HPDE6-E6E7 (cell line): ENCODE results near the gene EXOC4.
"Not testable (repeated sequence)": the region's sequence is repeated elsewhere in the genome, so short reads cannot be mapped to it uniquely, and the experiment has no call there.

Experiments
- DNase-seq: peaks from one replicate; pipeline ENCODE4 v3.0.0; 2011; ENCODE audit warnings: missing footprints; ENCODE audit errors: extremely low spot score

The EXOC4 gene

DNA sequence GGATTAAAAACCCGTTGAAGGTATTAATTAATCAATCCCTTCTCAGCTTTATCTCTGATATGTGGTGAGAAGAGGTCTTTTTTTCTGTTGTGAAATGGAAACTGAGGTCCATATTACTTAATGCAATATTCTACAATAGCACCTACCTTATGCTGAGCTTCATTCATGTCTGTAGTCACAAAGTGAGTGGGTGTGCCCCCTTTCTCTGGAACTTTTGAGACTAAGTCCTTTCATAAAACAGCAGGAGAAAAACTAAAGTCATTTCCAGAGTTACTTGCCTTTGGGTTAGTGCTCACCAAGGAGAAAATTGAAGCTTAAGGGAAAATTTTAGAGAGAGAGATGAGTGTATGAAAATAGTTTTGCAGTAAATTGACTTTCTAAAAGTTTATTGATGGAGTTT lies 61.2 kb downstream of the EXOC4 start:
- no peak for DNase-seq

DNA sequence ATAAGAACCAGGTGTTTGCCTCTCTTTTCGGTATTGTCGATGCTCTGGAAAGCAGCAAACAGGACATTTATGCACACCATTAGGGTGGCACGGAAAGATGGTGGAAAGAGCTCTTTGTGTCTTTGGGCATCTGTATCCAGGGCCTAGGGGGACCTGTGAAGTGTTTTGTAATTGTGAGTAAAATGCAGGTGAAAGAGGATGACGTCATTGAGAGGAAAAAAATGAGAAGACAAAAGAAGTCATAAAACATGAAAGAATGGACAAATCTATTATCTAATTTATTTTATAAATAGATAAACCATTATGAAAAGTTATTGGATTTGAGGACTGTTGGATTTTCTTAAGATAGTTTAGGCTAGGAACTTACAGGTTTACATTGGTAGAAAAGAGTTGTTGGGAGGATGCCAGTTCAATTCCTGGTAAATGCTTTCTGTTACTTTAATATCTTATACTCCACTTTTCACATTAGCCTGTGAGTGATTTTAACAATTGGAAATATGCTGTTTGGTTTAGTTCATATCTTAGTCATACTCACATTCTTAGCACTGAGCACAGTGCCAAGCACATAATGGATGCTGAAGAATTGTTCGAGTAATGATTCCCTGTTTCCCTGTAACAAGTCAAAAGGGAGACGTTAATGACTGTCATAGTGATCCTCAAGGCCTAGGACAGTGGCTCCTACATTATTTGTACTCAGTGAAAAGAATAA lies 62.6 kb downstream of the EXOC4 start:
- DNase-seq = no peak

DNA sequence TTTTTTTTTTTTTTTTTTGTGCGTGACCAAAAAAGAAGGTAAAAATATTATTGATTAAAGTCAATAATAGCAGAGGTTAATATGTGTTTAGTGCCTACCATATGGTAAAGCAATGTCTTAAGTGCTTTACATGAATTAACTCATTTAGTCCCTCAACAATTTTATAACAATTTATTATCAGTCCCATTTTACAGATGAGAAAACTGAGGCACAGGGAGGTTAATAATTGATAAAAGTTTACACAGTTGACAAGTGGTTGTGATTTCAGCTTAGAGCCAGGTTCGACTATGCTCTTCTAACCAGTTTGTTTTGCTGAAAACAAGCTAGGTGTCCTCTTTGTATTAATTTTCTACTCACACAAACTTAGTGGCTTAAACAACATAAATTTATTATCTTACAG lies 67.0 kb downstream of the EXOC4 start:
- DNase-seq = no peak

DNA sequence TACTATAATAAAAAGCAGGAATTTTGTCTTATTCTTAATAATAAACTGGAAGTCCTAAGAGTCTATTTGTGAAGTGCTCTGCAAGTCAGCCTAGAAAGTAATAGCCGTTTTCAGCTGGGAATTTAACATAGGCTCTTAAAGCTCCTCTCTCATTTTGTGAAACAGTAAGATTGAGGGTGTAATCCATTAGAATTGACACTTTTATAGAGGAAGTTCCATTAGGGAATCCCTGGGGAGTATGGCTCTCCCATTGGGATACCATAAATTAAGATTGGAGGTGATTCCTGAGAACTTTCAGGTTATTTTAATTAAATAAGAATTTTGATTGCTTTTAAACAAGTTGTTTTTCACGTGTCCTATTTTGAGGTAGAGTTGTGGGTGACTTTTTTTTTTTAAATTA lies 68.0 kb downstream of the EXOC4 start:
- DNase-seq = no peak

DNA sequence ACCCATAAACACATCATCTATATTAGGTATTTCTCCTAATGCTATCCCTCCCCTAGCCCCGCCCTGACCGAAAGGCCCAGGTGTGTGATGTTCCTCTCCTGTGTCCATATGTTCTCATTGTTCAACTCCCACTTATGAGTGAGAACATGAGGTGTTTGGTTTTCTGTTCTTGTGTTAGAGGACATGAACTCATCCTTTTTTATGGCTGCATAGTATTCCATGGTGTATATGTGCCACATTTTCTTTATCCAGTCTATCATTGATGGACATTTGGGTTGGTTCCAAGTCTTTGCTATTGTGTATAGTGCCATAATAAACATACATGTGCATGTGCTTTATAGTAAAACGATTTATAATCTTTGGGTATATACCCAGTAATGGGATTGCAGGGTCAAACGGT lies 68.5 kb downstream of the EXOC4 start:
- DNase-seq = not testable (repeated sequence)

DNA sequence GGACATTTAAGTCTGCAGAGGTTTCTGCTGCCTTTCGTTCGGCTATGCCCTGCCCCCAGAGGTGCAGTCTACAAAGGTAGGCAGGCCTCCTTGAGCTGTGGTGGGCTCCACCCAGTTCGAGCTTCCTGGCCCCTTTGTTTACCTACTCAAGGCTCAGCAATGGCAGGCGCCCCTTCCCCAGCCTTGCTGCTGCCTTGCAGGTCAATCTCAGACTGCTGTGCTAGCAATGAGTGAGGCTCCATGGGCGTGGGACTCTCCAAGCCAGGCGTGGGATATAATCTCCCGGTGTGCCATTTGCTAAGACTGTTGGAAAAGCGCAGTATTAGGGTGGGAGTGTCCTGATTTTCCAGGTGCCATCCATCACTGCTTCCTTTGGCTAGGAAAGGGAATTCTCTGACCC lies 73.9 kb downstream of the EXOC4 start:
- DNase-seq = not testable (repeated sequence)

DNA sequence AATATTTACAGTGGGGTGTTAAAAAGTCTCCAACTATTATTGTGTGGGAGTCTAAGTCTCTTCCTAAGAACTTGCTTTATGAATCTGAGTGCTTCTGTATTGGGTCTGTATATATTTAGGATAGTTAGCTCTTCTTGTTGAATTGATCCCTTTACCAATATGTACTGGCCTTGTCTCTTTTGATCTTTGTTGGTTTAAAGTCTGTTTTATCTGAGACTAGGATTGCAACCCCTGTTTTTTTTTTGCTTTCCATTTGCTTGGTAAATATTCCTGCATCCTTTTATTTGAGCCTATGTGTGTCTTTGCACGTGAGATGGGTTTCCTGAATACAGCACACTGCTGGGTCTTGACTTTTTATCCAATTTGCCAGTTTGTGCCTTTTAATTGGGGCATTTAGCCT lies 75.1 kb downstream of the EXOC4 start:
- not testable (repeated sequence) for DNase-seq

DNA sequence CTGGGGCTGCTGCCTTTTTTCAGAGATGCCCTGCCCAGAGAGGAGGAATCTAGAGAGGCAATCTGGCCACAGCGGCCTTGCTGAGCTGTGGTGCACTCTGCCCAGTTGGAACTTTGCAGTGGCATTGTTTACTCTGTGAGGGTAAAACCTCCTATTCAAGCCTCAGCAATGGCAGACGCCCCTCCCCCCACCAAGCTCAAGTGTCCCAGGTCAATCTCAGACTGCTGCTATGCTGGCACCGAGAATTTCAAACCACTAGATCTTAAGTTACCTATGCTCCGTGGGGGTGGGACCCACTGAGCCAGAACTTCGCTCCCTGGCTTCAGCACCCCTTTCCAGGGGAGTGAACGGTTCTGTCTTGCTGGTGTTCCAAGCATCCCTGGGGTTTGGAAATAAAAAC lies 77.2 kb downstream of the EXOC4 start:
- no peak for DNase-seq

DNA sequence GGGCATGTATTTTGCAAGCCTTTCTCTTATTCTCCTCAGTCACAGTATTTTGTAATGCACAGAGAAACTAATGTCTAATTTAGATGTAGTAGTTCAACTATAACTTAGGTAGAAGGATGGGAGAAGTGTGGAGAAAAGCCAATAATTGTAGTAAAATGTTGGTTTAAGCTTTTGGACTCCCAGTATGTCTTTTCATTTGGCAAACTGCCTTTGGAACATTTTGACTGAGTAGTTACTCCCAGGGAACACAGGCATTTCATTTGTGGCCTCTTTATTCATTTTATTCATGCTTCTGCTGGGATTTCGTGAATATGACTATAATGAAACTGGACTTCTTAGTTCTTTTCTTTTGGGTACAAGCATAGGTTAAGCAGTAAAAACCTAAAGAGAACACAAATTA lies 79.0 kb downstream of the EXOC4 start:
- DNase-seq = no peak

DNA sequence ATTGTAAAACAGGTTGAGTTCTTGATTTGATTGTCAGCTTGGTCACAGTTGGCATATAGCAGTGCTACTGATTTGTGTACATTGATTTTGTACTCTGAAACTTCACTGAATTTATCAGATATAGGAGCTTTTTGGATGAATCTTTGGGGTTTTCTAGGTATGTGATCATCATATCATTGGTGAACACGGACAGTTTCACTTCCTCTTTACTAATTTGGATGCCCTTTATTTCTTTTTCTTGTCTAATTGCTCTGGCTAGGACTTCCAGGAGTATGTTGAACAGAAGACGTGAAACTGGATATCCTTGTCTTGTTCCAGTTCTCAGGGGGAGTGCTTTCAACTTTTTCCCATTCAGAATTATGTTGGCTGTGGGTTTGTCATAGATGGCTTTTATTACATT lies 86.9 kb downstream of the EXOC4 start:
- DNase-seq = no peak

DNA sequence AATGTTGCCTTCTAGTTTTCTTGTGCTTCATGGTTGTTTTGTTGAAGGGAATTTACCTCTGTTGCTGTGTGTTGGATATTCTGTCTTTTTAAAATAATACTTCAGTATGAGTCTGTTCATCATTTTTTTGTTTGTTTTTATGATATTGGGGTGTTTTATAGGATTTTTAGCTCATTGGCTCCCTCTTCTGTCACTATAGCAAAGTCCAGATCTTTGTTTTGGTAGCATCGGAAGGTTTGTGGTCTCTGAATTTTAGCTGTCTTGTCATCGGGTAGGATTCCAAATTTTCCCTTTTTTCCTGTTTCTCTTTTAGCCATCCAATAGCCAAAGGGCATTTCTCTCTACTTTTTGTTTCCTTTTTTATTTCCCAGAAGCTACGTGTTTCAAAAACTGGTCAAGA lies 91.4 kb downstream of the EXOC4 start:
- no peak for DNase-seq

DNA sequence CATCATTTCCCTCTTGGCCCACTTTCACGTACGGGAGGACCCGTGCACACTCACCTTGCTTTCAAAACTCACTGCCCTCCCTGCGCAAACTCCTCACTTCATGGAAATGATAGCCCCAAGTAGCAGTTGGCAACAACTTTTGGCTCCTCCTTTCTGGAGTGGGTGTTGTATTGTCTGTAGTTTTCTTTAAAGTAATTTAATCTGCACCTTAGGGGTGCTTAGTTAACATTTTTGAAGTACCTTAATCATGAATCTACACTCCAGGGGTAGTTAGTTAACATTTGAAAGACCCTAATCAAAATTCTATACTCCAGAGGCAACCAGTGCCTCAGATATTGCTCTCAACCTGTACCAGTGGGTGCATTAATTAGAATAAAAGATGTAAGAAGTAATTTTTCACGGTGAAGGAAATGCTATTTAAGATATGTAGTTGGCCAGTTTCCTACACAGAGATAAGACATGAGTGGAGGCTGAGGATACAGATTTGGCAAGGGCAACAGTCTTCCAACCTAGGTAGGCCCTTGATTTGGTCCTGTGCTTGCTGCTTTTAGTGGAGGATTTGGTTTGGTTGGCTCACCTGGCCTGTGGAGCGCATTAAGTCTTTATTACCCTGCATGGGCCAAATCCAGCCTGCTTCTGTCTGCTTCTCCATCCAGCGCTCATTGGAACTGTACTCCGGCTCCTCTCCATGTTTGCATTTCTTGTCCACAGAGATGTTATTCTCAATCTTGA lies 93.0 kb downstream of the EXOC4 start:
- no peak for DNase-seq

DNA sequence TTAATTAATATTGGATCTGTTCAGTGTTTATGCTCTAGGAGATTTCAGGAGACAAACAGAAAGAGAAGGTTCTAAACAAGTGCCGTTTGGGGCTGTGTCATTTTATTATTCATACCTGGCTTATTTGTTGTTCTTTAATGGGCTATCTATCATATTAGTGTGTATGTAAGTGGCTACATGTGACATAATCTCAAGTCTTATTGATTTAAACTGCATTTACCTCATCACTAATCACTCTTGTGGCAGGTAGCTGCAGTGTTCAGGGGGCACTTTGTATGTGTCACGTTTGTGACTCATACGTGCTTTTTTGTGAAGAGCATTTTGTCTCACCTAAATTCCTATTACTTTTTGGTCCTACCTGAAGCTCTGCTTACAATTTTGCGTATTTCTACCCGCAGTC lies 95.4 kb downstream of the EXOC4 start:
- DNase-seq = no peak

DNA sequence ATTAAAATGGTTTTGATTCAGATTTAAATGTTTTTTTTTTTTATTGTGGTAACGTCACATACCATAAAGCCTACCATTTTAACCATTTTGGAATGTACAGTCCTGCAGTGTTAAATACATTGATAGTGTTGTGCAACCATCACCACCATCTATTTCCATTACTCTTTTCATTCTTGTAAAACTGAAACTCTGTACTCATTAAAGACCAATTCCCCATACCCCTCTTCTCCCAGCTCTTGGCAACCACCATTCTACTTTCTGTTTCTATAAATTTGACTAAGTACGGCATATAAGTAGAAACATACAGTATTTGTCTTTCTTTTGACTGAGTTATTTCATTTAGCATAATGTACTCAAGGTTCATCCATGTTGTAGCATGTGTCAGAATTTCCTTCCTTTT lies 96.2 kb downstream of the EXOC4 start:
- DNase-seq = no peak

DNA sequence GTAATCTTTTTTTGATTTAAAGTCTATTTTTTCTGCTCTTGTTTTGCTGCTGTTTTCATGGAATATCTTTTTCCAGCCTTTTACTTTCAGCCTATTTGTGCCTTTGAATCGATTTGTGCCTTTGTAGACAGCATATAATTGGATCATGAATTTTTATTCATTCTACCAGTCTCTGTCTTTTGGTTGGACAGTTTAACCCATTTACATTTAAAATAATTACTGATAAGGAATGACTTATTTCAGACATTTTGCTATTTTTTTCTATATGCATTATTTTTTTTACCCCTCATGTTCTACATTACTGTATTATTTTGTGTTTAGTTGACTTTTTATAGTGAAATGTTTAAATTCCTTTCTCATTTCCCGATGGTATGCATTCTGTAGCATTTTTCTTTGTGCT lies 99.6 kb downstream of the EXOC4 start:
- no peak for DNase-seq

DNA sequence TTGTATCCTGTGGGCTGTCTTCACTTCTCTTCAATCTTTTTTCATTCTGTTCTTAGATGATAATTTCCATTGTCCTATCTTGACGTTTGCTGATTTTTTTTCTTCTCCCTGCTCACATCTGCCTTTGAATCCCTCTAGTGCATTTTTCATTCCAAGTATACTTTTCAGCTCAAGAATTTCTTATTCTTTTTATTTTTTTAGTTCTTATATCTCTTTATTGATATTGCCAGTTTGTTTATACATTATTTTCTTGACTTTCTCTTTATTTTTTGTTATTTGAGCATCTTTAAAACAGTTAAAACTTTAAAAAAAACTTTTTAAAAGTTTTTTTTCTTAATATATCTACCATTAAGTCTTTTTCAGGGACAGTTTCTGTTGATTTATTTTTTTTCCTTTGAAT lies 100.9 kb downstream of the EXOC4 start:
- DNase-seq = no peak

DNA sequence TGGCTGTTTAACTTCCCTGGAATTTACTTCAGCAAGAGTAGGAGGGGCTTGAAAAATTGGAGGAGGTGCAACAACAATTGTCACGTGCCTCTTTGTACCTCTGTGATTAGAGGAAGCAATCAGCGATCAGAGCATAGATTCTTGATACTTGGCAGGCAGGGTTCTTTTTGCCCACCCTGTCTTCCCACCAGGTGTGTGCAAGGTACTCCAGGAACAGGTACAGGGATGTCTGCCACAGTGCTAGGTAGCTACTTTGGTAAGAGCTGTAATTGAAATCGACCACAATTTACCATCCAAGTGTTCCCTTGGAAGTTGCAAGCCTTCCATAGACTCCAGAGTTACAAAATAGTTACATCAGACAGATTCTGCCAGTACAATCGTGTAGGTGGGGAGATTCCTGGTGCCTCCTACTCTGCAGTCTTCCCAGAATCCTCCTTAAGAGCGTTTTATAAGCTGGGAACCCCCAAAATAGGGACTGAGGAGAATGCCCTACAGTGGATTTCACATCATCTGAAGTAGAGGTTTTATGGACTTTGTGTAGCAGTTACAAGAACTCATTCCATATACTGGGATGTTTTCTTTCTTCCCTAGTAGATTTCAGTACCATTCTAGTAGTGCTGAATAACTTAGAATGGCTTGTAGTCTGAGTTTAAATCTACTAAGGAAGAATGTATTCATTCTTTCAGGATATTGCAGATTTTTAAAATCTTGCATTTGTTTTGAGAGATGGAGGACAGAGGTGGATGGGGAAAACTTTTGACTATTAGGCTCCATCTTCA lies 101.9 kb downstream of the EXOC4 start:
- DNase-seq = no peak

DNA sequence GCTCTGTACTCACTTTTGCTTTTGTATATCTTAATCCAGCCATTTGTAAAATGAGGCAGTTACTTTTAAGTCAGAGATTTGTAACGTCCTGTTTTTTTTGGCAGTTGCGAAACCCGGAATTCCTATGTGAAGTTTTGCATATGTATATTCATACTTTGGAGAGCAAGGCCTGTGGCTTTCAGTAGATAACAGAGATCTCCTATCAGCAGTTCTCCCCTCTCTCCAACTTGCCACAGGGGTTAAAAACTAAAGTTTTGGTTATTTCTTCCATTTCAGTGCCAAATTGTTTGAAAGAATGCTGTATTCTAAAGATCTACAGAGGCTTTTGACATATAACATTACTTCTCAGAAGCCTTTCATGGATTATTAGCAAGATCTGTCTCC lies 102.4 kb downstream of the EXOC4 start:
- DNase-seq = no peak

DNA sequence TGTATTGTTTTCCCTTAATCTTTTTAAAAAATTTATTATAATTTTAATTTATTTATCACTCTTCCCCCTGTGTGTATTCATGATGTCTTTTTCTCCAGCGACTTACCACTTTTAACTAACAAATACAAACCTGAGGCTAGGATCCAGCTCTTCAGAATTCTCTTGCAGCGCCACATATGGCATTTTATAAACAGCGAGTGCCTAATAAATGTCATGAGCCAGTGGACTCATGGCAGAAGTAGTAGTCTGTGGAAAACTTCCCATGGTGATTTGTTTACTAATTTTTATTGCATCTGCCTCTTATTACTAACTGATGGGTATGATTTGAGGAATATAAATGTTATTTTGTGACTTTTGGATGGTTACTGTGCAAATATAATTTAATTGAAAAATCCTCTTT lies 102.9 kb downstream of the EXOC4 start:
- DNase-seq = no peak

DNA sequence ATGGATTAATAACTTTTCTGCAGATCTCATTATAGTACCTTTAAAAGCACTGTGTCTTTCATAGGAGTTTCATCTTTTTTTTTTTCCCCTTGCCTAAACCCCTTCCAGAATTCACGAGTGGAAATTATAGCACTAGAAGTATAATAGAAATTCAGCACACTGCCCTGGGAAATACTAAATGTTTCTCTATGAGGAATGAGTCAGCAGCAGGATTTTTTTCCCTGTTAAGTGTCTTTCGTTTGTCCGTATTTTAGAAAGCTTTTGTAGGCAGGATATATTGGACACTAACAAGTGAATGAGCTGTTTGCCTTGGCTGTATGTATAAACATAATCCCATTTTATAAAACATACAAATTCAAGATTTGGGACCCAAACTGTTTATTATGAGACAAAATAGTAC lies 105.8 kb downstream of the EXOC4 start:
- DNase-seq = no peak

DNA sequence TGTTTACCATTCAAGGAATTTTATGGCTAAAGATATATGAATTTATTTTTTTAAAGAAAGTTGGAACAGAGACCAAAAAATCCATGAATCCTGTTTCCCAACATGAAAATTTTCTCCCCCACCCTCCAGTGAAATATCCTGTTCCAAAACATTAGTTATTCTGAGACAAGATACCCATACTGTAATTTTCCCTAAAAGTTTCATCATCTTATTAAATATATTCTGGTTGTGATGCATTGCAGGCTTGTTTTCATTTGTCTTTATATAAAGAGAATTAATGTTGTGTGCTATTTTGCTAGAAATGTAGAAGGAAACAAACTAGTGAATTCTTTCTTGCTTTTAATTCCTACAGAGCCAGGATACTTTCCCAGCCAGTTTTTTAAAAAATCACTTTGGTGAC lies 106.6 kb downstream of the EXOC4 start:
- DNase-seq = no peak

DNA sequence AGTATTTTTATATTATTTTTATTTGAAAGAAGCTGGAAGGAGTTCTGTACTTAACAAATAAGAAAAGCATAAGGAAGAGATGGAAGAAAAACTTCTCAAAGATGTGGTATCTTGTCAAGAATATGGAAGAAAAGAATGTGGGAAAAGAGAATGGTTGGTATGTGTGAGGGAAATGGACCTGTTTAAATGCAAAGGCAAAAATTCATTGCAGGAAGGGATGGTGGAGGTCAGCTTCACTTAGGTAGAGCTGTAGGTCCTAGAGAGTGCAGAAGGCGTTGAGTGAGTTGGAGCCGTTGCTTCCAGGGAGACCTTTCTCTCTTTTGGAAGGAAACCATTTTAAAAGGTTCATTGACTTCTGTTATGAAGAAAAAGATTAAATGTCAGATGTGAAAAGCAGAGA lies 107.3 kb downstream of the EXOC4 start:
- DNase-seq = no peak

DNA sequence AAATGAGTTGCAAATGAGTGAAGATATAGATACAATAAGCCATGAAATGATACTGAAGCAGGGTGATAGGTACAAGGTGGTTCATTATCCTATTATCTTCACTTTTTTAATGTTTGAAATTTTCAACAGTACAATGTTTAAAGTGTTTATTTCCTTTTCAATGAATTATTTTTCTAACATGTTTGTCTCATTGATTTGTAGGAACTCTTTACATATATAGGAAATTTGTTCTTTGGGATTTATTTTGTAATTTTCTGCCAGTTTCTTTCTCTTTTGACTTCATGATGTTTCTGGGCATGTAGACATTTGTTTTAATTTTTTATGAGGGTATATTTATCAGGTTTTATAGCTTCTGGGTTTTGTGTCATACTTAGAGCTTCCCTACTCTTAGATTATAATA lies 108.9 kb downstream of the EXOC4 start:
- no peak for DNase-seq
